Daoy (cell line): ENCODE results near the gene GIMAP6. TPM values are rescaled to one million over a fixed set of nuclear protein-coding genes. Genes with fewer than 3 reads are reported as not detected.
A peak's percentile ranks its signal among the peaks of the same experiment; 100 is the strongest.
"Not testable (repeated sequence)": the region's sequence is repeated elsewhere in the genome, so short reads cannot be mapped to it uniquely, and the experiment has no call there.

Experiments used
- DNase-seq: peaks from one replicate; pipeline ENCODE4 v3.0.0-alpha.2; 2015; ENCODE audit warnings: low read depth
- total RNA-seq: library from RNA; depleted of rRNA; stranded (reverse); fragments of >200 nt; shearing (Covaris generic); gene quantifications from 2 replicates; pipeline ENCODE4 v1.2.3, GENCODE V29; 2014; rRNA removed

GIMAP6 gene
- 1.8 and 1.9 TPM in 2 replicates for total RNA-seq

DNA sequence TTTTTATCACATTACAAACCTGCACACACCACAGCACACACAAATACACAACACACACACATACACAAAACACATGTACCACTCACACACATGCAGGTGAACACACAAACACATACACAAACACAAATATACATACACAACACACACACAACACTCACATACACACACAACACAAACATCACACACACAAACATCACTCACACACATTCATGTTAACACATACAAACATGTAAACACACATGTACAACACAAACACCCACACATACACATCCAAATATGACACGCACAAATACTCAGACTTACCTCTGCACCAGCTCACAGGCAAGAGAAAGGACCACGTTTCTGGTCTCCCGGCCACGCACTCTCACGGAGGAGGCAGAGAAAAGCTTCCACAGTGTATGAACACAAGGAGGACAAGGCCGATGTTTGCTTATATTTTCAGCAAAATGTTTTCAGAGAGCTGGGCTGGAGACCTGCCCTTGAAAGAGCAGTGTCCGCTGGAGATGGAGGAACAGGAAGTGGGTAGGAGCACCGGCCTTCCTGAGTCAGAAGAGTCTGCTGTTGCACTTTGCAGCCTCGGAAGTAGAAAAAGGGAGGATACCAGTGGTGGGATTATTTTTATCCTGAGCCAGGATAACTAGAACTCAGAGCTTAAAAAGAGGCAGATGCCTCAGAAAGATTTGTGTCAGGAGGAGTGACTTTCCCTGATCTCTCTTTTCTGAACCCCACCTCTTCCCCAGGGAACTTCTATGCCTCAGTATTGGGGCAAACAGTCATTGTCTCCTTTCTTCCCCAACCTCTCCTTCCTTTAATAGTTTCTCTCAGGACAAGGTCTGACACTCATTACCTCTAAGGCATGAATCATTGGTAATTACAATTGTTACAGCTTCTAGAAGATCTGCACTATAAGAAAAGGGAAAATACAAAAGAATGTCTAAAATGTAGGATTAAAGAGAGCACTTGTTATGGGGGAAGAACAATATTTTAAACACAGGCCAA, at the start of gene GIMAP6:
Gene GIMAP6 (minus strand): TSS at position 520 of the 999 bp plus-strand sequence. CDS start 2,243 bp downstream, outside the sequence.
- DNase-seq = peak; percentile 41

DNA sequence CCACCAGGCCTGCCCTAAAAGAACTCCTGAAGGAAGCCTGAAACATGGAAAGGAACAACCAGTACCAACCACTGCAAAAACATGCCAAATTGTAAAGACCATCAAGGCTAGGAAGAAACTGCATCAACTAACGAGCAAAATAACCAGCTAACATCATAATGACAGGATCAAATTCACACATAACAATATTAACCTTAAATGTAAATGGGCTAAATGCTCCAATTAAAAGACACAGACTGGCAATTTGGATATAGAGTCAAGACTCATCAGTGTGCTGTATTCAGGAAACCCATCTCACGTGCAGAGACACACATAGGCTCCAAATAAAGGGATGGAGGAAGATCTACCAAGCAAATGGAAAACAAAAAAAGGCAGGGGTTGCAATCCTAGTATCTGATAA, 48.2 kb upstream of the GIMAP6 start:
- DNase-seq = not testable (repeated sequence)

DNA sequence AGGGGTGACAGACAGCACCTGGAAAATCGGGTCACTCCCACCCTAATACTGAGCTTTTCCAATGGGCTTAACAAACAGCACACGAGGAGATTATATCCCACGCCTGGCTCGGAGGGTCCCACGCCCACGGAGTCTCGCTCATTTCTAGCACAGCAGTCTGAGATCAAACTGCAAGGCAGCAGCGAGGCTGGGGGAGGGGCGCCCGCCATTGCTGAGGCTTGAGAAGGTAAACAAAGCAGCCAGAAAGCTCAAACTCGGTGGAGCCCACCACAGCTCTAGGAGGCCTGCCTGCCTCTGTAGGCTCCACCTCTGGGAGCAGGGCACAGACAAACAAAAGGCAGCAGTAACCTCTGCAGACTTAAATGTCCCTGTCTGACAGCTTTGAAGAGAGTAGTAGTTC, 46.4 kb upstream of the GIMAP6 start:
- not testable (repeated sequence) for DNase-seq

DNA sequence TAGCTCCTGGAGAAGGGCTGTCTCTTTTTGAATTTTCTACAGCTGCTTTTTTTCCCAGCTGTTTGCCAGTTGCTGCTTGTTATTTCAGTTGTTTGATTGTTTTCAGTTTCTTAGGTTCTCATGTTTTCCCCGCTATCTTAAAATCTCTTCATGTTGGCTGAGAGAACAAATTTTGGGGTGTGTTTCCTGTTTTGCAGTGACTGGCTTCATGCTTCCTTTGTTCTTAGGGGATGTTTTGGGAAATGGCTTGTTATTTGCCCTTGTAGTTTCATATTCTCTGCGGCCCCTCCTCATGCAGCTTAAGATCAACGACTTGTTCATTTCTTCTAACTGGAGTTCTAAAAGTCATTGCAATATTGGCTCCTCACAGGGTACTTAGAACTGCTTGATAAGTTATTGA, 44.7 kb upstream of the GIMAP6 start:
- DNase-seq = not testable (repeated sequence)

DNA sequence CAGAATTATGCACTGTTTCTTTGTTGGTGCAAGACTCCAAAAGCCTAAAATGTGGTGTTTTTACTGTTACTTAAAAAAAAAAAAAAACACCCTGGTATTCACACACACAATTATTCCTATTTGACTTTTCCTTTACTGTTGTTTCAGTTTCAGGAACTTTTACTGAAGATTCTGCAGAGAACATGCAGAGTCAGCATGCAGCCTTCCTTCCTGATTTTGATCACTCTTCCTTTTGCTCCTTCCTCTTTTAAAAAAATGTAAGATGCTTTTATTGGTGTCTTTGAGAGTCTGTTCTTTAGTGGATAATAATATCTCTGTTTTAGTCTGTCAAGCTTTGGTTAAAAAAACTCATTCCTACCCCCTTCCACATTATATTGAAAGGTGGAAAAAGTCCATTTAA, 44.1 kb upstream of the GIMAP6 start:
- DNase-seq = not testable (repeated sequence)

DNA sequence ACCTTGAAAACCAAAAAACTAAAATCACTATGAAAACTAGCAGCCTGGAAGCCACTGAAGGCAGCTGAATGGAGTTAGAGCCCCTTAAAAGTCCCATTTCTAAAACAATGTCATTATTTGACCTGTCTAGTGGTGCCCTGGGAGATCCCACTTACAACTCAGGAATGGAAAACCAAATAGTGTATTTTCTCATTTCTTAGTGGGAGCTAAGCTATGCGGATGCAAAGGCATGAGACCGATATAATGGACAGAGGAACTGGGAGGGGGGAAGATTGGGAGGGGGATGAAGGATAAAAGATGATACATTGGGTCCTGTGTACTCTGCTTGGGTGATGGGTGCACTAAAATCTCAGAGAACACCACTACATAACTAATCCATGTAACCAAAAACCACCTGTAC, 43.5 kb upstream of the GIMAP6 start:
- no peak for DNase-seq

DNA sequence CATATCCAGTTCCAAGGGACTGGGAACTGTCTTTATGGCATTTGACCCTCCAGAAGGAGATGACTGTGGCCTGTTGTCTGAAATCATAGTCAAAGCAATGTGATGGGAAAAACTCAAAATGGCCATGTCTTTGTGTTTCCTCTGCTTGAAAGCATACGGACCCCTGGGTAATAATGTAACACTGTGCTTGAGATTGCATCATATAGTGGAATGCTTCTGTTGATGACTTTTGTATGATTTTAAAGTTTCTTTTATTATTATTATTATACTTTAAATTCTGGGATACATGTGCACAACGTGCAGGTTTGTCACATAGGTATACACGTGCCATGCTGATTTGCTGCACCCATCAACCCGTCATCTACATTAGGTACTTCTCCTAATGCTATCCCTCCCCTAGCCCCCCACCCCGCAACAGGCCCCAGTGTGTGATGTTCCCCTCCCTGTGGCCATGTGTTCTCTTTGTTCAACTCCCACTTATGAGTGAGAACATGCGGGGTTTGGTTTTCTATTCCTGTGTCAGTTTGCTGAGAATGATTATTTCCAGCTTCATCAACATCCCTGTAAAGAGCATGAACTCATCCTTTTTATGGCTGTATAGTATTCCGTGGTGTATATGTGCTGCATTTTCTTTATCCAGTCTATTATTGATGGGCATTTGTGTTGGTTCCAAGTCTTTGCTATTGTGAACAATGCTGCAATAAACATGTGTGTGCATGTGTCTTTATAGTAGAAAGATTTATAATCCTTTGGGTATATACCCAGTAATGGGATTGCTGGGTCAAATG, 39.8 kb upstream of the GIMAP6 start:
- not testable (repeated sequence) for DNase-seq

DNA sequence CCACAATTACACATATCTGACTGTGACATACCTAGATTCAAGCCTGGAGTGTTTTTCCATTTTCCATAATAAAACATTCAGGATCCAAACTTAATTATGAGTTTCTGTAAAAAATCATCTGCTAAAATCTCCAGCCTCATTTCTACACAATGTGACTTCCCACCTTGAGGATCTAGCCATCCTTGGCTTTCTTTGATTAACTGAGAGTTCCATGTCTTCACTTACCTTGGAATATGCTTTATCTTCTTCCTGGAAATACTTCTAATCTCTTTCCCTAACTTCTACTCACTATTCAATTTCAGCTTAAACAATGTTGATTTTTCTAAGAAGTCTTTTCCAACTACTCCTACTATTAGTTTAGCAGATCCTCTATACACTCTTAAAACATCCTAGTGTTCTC, 36.8 kb upstream of the GIMAP6 start:
- no peak for DNase-seq

DNA sequence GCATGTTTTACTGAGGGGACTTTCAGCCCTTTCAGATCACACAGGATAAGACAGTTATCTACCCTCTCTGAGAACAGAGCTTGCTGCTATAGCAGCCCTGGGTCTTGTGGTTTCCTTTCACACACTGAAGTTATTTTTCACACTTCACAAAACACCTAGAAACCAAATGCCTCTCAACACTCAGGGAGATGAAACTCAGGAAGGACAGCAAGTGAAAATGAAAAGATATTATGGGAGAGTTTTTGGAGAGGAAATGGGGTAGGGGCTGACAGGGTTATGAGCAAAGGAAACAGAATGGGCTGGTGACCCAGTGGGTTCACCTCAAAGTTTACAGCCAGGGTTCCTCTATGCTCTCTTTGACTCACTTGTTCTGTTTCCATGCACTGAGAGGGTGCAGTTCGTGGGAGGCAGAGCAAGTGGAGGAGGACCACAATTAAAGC, 36.3 kb upstream of the GIMAP6 start:
- no peak for DNase-seq

DNA sequence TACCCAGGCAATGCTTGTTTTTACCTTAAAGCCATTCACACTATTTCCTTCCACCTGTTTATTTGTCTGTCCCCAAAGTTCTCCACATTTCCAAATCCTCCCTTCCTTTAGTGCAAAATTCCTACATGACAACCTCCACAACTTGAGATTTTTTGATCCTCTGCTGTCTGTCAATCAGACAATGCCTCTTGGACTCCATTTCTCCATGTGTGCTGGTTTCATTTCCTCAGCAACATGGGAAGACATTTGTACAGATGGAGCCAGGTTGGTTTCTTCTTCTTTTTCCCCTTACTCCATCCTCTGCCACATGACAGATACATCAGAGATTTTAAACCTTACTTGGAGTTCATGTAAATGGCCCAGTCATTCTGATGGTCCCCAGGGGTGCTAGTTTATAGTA, 34.2 kb upstream of the GIMAP6 start:
- DNase-seq = no peak

DNA sequence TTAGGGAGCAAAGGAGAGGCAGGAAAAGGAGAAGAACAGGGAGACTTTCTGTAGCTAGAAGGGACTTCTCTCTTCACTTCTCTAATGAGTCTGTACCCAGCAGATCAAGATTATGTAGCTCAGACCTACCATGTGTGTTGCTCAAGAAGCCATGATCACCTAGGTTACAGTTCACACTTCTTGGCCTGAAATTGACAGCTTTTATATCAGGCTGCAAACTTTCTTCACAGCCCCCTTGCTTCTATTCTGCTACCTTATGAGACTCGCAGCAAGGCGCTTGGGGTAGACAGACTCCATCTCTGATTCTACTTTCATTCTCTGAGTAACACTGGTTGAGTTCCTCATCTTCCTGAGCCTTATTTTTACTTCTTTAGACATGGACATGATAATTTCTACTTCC, 33.7 kb upstream of the GIMAP6 start:
- DNase-seq = no peak

DNA sequence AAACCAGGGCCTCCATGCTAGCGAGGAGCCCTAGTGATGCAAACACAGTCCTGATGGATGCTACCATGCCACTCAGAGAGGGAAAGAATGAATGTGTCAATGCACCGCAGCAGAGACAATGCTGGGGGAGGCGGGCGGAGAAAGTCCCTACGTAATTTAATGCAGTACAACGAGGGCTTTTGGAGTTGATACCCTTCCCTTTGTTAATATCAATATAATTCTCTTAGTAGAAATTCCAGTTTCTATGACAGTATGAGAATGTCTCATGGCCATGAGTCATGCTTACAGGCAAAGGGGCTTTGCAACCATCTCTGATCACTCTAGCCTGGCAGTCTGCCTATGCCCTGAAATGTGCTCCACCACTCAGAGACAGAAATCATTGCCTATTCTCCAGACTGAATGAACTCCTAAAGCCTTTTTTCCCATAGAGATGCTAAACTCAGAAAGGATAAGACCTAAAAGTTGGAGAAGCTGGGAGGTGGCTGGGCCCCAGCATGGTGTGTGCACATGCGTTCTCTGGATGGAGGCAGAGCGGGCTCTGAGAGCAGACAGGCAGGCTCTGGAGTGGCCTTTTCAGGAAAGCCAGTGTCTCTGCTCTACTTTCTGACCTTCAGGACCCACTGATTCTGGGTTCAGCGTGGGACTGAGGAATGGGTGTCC, 33.0 kb upstream of the GIMAP6 start:
- no peak for DNase-seq

DNA sequence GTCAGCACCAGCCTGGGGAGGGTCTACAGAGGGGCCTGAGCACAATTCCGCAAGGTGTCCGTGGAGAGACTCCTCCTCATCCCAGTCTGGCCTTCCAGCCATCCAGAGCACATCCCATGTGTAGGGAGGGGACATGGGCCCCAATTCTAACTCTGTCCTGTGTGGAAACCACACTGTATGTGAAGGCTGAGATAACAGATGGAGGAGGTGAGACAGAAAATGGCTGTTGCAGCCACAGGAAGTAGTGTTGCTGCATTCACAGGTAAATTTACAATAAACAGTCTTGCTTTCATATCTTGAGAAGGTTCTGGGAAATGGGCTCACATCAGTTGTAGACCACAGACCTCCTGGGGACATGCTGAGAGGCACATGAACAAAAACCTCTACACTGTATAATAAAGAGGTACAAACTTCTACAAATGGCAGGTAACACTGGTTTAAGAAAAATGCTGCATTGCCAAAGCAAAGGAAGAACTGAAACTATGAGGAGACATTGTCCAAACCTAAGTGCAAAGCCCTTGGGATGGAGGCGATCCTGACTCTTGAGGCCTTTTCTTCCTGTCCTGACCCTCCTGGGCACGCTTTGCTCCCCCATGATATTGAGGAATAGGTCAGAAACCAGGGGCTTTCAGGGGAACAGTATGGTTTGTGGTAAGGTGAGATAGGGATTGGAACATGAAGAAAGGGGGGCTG, 31.8 kb upstream of the GIMAP6 start:
- no peak for DNase-seq

DNA sequence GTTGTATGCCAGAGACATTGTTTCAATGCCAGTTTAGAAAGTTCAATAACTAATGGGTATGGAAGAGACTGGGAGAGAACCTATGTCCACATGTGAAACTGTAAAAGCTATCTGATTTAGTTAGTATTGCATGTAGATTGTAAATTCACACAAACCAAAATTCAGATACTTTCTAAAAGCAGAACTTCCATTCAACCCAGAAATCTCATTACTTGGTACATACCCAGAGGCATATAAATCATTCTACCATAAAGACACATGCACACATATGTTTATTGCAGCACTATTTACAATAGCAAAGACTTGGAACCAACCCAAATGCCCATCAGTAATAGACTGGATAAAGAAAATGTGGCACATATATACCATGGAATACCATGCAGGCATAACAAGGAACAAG, 30.6 kb upstream of the GIMAP6 start:
- not testable (repeated sequence) for DNase-seq

DNA sequence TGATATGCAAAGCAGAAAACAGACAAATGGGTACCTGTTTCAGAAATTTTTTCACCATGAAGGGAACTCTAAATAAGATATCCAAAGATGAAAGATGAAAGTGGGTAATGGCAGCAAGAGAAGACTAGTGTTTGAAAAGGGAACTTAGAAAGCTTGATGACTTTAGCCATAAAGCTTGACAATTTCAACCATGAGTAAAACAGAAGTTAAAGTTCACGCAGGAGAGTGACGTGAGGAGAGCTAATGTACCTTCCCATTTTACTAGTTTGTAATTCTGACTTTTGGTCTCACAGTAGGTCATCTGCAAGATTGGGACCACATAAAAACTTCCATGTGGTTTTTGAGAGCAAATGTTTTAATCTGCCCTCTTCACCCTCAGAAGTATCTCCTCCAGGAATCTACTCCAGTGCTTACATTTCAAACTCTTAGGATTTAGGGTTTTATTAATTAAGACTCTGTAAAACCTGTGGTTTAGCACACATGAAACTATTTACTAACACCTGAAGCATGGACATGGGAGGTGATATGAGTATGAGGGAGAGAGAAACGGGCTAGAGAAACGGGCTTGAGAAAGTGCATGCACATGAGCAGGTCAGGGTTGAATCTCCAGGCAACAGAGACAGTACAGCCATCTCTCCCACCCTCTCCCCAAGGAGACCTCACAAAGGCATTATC, 28.9 kb upstream of the GIMAP6 start:
- no peak for DNase-seq

DNA sequence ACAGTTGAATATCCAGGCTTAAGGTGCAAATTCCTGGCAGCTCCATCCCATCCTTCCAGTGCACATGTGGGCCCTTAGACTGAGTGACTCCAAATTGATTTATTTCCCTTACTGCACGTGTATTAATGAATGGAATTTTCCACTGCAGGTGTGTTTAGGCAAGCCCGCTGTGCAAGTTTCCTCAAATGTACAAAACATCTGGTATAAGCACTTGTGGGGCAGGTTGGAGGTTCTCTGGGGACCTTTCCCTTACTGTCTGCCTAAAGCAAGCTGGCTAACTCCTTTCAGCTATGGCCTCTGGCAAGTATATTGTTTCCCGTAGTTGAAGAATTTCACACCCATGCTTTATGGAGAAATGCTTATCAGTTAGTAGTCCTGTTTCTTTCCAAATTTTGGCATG, 25.3 kb upstream of the GIMAP6 start:
- DNase-seq = no peak

DNA sequence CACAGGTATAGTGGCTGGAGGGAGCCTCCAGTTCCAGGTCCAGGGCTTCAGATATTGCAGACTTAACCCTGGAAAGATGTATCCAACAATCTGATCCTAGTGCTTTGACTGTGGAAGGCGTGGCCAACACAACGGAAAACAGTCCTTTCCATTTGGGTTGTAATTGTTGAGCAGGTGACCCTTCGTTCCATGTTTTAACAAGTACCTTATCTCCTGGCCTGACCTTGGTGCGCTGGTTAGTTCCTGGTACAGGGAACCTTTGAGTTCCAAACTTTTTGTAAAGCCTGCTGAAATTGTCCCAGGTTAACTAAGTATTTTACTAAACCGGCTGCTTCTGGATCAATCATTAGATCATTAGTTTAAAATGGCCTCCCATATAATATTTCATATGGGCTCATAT, 23.9 kb upstream of the GIMAP6 start:
- no peak for DNase-seq

DNA sequence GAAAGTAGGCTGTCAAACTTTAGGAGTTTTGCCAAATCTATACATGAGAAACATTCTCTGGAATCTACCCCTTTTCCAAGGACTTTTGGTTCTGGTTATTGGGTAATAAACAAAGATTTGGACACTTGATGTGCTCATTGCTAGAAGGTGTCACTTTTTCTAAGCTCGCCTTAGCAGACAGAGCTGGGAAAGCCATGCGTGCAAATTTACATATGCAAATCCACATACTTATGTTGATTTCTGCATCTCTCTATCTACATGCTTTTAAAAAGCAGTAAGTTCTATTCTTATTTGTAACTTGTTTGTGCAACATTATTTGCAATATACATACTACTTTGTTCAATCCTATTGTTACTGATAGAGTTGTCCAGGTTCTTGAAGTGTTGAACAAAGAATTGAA, 22.5 kb upstream of the GIMAP6 start:
- no peak for DNase-seq

DNA sequence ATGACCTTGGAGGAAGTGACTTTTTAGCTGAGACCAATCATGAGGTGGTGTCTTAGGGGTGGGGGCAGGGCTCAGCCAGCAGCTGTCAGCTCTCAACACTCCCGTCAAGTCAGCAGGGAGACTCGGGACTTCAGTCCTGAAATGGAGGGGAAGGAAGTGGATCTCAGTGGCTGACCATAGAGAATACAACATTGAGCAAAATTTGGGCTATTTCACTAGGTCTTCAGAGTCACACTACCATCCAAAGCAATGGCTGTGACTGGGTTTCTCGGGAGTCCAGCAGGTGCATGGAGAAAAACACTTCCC, 16.8 kb upstream of the GIMAP6 start:
- DNase-seq = no peak

DNA sequence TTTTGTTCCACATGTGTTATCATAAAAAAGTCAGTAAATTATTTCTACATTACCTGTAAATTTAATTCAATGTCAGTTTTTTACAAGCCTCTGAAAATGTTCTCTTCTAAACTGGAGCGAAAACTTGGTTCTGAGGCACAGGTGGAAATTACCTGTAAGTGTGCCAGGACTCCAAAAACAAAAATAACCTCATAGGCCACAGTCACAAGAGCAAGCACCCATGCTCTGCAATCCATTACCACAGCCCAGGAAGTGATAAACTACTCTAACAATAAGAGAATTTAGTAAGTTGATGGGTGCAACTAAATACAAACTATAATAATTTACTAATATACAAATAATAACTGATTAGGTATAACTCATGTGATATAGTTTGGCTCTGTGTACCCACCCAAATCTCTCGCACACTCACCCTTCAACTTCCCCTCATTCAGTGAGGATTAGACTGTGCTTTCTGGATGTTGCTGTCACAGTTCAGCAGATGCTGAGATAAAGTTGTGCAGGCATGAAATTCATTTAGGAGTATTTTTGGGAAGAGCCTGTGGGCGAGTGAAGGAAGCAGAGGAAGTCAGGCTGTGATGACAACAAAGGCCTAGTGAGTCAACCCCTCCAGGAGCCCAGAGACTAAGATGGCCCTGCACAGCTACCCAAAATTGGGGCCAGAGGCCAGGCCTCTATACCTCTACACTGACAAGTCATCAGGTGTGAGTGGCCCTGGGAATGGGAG, 16.3 kb upstream of the GIMAP6 start:
- no peak for DNase-seq
